NCI-H1436 treated with DMSO at 0.1 percent for 48 hours (cell line): ENCODE results near the gene PRAMEF5.
"Not testable (repeated sequence)": the region's sequence is repeated elsewhere in the genome, so short reads cannot be mapped to it uniquely, and the experiment has no call there.

Experiments
- DNase-seq: peaks from one replicate; lab custom pipeline; 2025; lab: John Stamatoyannopoulos, UW

Gene PRAMEF5

GRCh38 chr1:13277016-13277415 is 23.0 kb downstream of the PRAMEF5 start:
- not testable (repeated sequence) for DNase-seq

DNA sequence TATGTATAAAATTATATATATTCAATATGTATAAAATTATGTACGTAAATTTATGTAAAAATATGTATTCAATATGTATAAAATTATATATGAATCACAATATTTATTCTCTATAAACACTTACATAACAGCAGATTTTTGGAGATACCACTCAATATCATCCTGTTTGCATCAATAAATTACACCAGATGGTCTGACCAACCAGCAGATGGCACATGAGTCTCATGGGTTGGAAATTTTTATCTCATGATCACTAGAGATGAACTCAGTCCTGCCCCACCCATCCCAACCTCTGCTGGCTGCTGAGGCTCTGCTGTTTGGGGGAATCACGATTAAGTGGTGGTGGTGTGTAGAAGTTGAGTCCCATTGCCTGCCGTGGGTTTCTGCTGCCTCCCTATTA is 25.6 kb downstream of the PRAMEF5 start:
- DNase-seq: not testable (repeated sequence)

GRCh38 chr1:13285037-13285436 is 31.0 kb downstream of the PRAMEF5 start, which contains the start of gene PRAMEF8:
Gene PRAMEF8 (minus strand): TSS chr1:13285137. CDS start chr1:13284091, 1,046 bp downstream.
- DNase-seq: not testable (repeated sequence)

DNA sequence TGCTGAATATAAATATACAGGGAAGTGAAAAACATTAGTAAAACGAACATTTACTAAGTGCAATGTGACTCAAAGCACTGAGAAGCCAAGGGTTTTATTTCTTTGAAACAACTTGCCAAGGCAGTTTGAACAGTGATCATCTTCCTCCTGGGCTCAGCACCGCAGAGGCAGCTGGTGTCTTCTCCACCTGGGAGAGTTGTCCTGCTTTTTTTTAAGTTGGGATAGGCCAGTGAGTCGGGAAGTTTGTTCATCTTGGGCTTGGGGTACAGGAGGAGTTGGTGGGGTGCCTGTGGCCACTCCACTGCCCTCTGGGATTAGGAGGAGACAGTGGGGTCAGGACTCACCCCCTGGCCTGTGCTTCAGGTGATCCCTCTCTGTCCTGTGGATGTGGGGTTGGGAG is 35.0 kb downstream of the PRAMEF5 start:
- DNase-seq: not testable (repeated sequence)

DNA sequence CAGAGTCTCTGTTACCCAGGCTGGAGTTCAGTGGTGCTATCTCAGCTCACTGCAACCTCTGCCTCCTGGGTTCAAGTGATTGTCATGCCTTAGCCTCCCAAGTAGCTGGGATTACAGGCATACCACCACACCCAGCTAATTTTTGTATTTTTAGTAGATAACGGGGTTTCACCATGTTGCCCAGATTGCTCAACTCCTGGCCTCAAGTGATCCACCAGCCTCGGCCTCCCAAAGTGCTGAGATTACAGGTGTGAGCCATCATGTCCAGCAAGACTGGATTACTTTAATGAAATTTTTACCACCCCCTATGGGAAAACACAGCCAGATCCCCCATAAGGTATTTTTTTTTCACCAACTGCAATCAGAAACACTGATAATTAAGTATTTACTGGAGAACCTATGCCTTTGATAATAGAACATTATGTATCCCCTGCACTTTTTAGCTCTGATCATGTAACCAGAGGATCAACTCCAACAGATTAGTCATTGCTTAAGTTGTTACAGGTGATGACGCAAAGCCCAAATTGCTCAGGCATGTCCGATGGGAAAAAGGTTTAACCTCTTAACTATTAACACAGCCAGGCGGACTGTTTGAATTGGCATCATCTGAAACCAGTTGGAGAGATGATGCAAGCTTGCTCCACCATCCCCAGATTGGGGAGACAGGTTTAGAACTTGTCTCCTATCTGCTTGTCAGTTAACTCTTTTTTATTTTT is 43.4 kb downstream of the PRAMEF5 start:
- not testable (repeated sequence) for DNase-seq

DNA sequence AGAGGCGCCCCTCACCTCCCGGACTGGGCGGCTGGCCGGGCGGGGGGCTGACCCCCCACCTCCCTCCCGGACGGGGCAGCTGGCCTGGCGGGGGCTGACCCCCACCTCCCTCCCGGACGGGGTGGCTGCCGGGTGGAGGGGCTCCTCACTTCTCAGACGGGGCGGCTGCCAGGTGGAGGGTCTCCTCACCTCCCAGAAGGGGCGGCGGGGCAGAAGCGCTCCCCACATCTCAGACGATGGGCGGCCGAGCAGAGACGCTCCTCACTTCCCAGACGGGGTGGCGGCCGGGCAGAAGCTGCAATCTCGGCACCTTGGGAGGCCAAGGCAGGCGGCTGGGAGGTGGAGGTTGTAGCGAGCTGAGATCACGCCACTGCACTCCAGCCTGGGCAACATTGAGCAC is 44.7 kb downstream of the PRAMEF5 start:
- not testable (repeated sequence) for DNase-seq

GRCh38 chr1:13302197-13302596 is 48.2 kb downstream of the PRAMEF5 start:
- DNase-seq: not testable (repeated sequence)

- not testable (repeated sequence) for DNase-seq
Measured at GRCh38 chr1:13303239-13303638, 49.2 kb downstream of the PRAMEF5 start, which contains the start of gene PRAMEF33. Gene PRAMEF33 (plus strand): TSS chr1:13303539. CDS start chr1:13305955, 2,416 bp downstream.
